Tibial nerve (tissue), 4 donors: ENCODE measurements around the gene IRF5. TPM values are rescaled to one million over a fixed set of nuclear protein-coding genes. Genes with fewer than 3 reads are reported as not detected.

Experiments used
- DNase-seq, 2 donors: peaks; one replicate each; pipeline ENCODE4 v3.0.0-alpha.2; 2019; ENCODE audit warnings: low spot score in 2 of 2
- H3K27ac ChIP-seq, 4 donors: fragments of 200-600 bp; sonication (generic) in 3 of 4; one replicate each; pipeline ENCODE4 v1.5.1; 2017 to 2019; ENCODE audit warnings: mild to moderate bottlenecking in 1 of 4
- H3K27me3 ChIP-seq, 2 donors: fragments of 200-600 bp; sonication (generic) in 1 of 2; one replicate each; pipeline versions ENCODE4 v1.5.1 to v1.6.0; 2017 to 2019
- H3K36me3 ChIP-seq, 3 donors: fragments of 200-600 bp; sonication (generic); one replicate each; pipeline ENCODE4 v1.5.1; 2018 to 2019
- H3K4me1 ChIP-seq, 4 donors: fragments of 200-600 bp; sonication (generic) in 3 of 4; one replicate each; pipeline ENCODE4 v1.5.1; 2017 to 2019
- H3K4me3 ChIP-seq, 4 donors: fragments of 200-600 bp; sonication (generic) in 3 of 4; one replicate each; pipeline ENCODE4 v1.5.1; 2017 to 2019; ENCODE audit warnings: mild to moderate bottlenecking in 1 of 4, moderate library complexity in 1 of 4
- H3K9me3 ChIP-seq, 4 donors: fragments of 200-600 bp; sonication (generic) in 3 of 4; one replicate each; pipeline ENCODE4 v1.5.1; 2017 to 2019
- CTCF ChIP-seq, 5 experiments: fragments of 200-600 bp in 3 of 5; fragments of 450-650 bp in 2 of 5; sonication (generic) in 3 of 5; IDR thresholded peaks; one replicate each; pipeline ENCODE4 v1.5.1; 2016 to 2019; ENCODE audit warnings: antibody characterized with exemption in 5 of 5, mild to moderate bottlenecking in 3 of 5, moderate library complexity in 2 of 5
- EP300 ChIP-seq, 2 donors: sonication (generic); formaldehyde crosslinking; IDR thresholded peaks; one replicate each; pipeline ENCODE4 v1.6.1; 2017; ENCODE audit warnings: antibody characterized with exemption in 2 of 2, mild to moderate bottlenecking in 1 of 2
- POLR2A ChIP-seq, 2 donors: fragments of 450-650 bp; IDR thresholded peaks; one replicate each; pipeline ENCODE4 v1.6.1; 2017; ENCODE audit warnings: antibody characterized with exemption in 2 of 2, mild to moderate bottlenecking in 2 of 2, moderate library complexity in 2 of 2
- WGBS, 2 donors: methylation state at CpG; one replicate each; pipeline ENCODE4 v1.1.5; 2018; 5-methylcytosine and 5-hydroxymethylcytosine counted together
- total RNA-seq, 4 donors: library from RNA; depleted of rRNA; stranded (reverse); fragments of >200 nt; gene quantifications; one replicate each; pipeline ENCODE4 v1.1.0, GENCODE V29; 2016

Gene IRF5
- total RNA-seq, 4 donors from 2014 or later, result 7.8 to 28.8 (median 15.0) TPM

GRCh38 chr7:128903621-128904361, 33.9 kb upstream of the IRF5 start:
- Histone ChIP-seq H3K36me3 (no peaks in the 10 kb centered on the region), H3K4me3 (no peak overlapping the region), H3K4me1 (no peaks in the 10 kb centered on the region), H3K27me3 (peaks cover 0 to 37% of the 10 kb centered on the region in 2 donors), H3K27ac (no peak overlapping the region), H3K9me3 (peaks cover 0 to 9% (median 0%) of the 10 kb centered on the region in 4 donors)
- TF ChIP-seq CTCF (IDR thresholded peaks at IDR 0.05) (no peak), EP300 (IDR thresholded peaks at IDR 0.05) (no peak), POLR2A (IDR thresholded peaks at IDR 0.05) (no peak)
- DNase-seq, result no peak
- 69 to 75% methylated on average over 11 to 14 of the region's 14 CpGs for WGBS, 2 donors

- DNase-seq, result peak in 1 of 2 donors; percentile 21
- 40 to 49% methylated on average over 8 of the region's 8 CpGs for WGBS, 2 donors
- peaks cover 0 to 45% of the 10 kb centered on the region in 2 donors for H3K27me3 ChIP-seq
Measured at GRCh38 chr7:128904381-128905197, 33.1 kb upstream of the IRF5 start.

GRCh38 chr7:128906001-128906765, 31.5 kb upstream of the IRF5 start:
- WGBS, 2 donors, result 78 to 88% methylated on average over 5 of the region's 5 CpGs
- Histone ChIP-seq H3K27me3 (peaks cover 0 to 61% of the 10 kb centered on the region in 2 donors), H3K4me3 (no peak overlapping the region), H3K9me3 (no peaks in the 10 kb centered on the region), H3K36me3 (no peaks in the 10 kb centered on the region), H3K4me1 (peaks cover 0 to 14% (median 3%) of the 10 kb centered on the region in 4 donors), H3K27ac (no peak overlapping the region)
- TF ChIP-seq EP300 (IDR thresholded peaks at IDR 0.05) (no peak), CTCF (IDR thresholded peaks at IDR 0.05) (no peak), POLR2A (IDR thresholded peaks at IDR 0.05) (no peak)
- DNase-seq, result no peak

More at GRCh38 chr7:128904381-128905197, 33.1 kb upstream of the IRF5 start:
- no peak overlapping the region for H3K27ac ChIP-seq
- TF ChIP-seq POLR2A (IDR thresholded peaks at IDR 0.05) (no peak), EP300 (IDR thresholded peaks at IDR 0.05) (no peak), CTCF (IDR thresholded peaks at IDR 0.05) (peak; percentile 34 to 54 (median 47))
- H3K9me3 ChIP-seq, result peaks cover 0 to 3% (median 0%) of the 10 kb centered on the region in 4 donors
- H3K36me3 ChIP-seq, result no peaks in the 10 kb centered on the region
- peaks cover 0 to 2% (median under 1%) of the 10 kb centered on the region in 4 donors for H3K4me1 ChIP-seq
- H3K4me3 ChIP-seq, result no peak overlapping the region

- WGBS, 2 donors, result 88 to 89% methylated on average over 12 to 19 of the region's 19 CpGs
Measured at GRCh38 chr7:128906766-128907559, 30.8 kb upstream of the IRF5 start.

More at GRCh38 chr7:128906766-128907559, 30.8 kb upstream of the IRF5 start:
- H3K9me3 ChIP-seq, result no peaks in the 10 kb centered on the region
- no peak overlapping the region for H3K27ac ChIP-seq
- peaks cover 0 to 69% of the 10 kb centered on the region in 2 donors for H3K27me3 ChIP-seq
- H3K4me1 ChIP-seq, result peaks cover 0 to 14% (median 3%) of the 10 kb centered on the region in 4 donors
- H3K4me3 ChIP-seq, result no peak overlapping the region
- TF ChIP-seq POLR2A (IDR thresholded peaks at IDR 0.05) (no peak), CTCF (IDR thresholded peaks at IDR 0.05) (no peak), EP300 (IDR thresholded peaks at IDR 0.05) (no peak)
- no peaks in the 10 kb centered on the region for H3K36me3 ChIP-seq
- no peak for DNase-seq
